GM12873 (cell line): ENCODE results near the gene EML1.

Experiments
- CTCF ChIP-seq: IDR thresholded peaks from 2 replicates; pipeline ENCODE4 v1.5.1; 2012; ENCODE audit warnings: low read depth, mild to moderate bottlenecking, moderate library complexity, low read length, control low read depth; ENCODE audit not compliant: insufficient read depth; ENCODE audit errors: missing control alignments

EML1 gene

GRCh38 chr14:99876406-99876805 is 83.2 kb downstream of the EML1 start:
- TF ChIP-seq CTCF, result no peak

DNA sequence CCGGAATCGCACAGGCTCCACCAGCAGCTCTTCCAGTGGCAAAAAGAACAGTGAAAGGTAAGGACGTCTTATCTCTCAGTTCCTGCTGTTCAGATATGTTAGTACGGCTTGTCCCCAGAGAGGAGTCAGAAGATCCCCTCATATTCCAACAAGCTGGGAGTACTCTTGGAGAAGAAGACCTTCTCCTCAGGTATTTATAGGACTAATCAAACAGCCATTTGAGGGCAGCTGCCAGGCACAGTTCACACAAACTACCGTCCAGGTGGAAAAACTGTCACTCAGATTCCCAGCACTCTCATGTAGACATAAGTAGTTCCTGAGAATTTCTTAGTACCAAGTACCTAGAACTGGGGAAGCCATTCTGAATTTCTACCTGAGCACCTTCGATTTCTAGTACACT is 85.3 kb downstream of the EML1 start:
- TF ChIP-seq CTCF, result no peak

- TF ChIP-seq CTCF, result no peak
Observed at GRCh38 chr14:99879401-99880295, 86.4 kb downstream of the EML1 start.

- TF ChIP-seq CTCF, result no peak
Observed at GRCh38 chr14:99880651-99881420, 87.6 kb downstream of the EML1 start.

- TF ChIP-seq CTCF, result no peak
Observed at GRCh38 chr14:99883866-99884650, 90.8 kb downstream of the EML1 start.

DNA sequence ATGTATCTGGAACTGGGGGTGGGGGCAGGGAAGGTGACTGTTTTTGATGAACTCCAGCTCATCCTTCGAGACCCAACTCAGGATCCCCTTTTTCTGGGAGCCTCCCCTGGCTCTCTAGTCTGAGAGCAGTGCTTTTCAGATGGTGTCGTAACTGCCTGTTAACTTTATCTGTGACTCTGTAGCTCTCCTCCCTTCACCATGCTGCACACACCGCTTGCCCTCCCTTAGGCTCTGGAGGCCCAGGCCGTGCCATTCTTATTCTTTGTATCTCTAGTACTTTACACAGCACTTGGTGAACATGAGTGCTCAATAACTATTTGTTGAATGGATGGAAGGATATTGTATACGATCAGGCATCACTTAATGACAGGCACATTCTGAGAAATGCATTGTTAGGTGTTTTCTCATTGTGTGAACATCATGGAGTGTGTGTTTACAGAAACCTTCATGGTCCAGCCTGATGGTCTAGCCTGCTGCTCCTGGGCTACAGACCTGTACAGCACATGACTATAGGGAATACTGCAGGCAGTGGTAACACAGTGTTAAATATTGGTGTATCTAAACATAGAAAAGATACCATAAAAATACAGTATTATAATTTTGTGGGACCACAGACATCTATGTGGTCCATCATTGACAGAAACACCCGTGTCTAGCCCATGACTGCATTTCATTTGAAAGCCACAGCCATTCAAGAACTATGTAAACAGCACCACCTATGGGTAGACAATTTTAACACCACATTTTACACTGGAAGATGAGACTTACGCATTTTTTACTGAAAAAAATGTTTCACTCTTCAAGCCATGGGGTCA is 91.8 kb downstream of the EML1 start:
- TF ChIP-seq CTCF, result peak; percentile 65

GRCh38 chr14:99885649-99885958 is 92.4 kb downstream of the EML1 start:
- no peak for TF ChIP-seq CTCF
